GM12892 (cell line): ENCODE results near the gene CFAP46.

Experiments used
- POLR2AphosphoS5 ChIP-seq: IDR thresholded peaks from 2 replicates; pipeline ENCODE4 v1.6.1; 2011; ENCODE audit warnings: low read depth, low read length, control low read depth
- TAF1 ChIP-seq: IDR thresholded peaks from 2 replicates; pipeline ENCODE4 v1.6.1; 2011; ENCODE audit warnings: low read depth, mild to moderate bottlenecking, control low read depth, low read length, borderline replicate concordance

- TF ChIP-seq POLR2AphosphoS5 (no peak), TAF1 (no peak)
Observed at GRCh38 chr10:132904181-132904813, 38.1 kb downstream of the CFAP46 start.
